Upper lobe of left lung (tissue), 4 donors: ENCODE measurements around the gene R3HDM2.

Experiments
- EP300 ChIP-seq, 4 donors: sonication (generic); formaldehyde crosslinking; IDR thresholded peaks; one replicate each; pipeline ENCODE4 v1.5.1; 2017; ENCODE audit warnings: antibody characterized with exemption in 4 of 4, control low read depth in 2 of 4
- POLR2A ChIP-seq, 4 donors: fragments of 450-650 bp; IDR thresholded peaks; one replicate each; pipeline ENCODE4 v1.5.1; 2016 to 2017; ENCODE audit warnings: antibody characterized with exemption in 4 of 4, mild to moderate bottlenecking in 2 of 4
- POLR2AphosphoS5 ChIP-seq, 2 donors: sonication (generic); formaldehyde crosslinking; IDR thresholded peaks; one replicate each; pipeline ENCODE4 v1.5.1; 2017; ENCODE audit warnings: antibody characterized with exemption in 2 of 2
- TF ChIP-seq, protein P1 (sequence below), 6 experiments: fragments of 450-650 bp in 4 of 6; fragments of 200-600 bp in 2 of 6; sonication (generic) in 2 of 6; IDR thresholded peaks; one replicate each; pipeline ENCODE4 v1.5.1; 2016 to 2019; ENCODE audit warnings: antibody characterized with exemption in 6 of 6

DNA sequence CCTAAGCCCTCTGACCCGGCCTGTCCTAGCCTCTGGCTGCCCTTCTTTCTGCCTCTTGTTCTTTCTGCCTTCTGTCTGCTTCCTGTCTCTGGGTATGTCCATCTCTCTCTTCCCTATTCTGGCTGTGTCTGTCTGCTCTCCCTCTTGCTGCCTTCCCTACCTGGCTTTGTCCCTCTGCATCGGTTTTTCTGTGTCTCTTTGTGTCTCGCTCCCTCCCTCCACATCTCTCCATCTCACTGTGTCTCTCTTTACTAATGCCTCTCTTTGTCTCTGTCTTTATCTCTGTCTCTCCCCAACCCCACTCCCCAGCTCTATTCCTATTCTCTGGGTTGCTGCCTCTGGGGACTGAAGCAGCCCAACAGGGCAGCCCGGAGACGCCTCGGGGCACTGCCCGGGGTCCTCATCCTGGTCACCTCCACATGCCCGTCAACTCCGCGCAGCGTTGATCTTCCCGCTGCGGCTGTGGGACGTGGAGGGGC lies 191.2 kb downstream of the R3HDM2 start:
- TF ChIP-seq POLR2A (IDR thresholded peaks at IDR 0.05) (no peak), POLR2AphosphoS5 (IDR thresholded peaks at IDR 0.05) (no peak), EP300 (IDR thresholded peaks at IDR 0.05) (no peak)
- TF ChIP-seq, protein P1, sequence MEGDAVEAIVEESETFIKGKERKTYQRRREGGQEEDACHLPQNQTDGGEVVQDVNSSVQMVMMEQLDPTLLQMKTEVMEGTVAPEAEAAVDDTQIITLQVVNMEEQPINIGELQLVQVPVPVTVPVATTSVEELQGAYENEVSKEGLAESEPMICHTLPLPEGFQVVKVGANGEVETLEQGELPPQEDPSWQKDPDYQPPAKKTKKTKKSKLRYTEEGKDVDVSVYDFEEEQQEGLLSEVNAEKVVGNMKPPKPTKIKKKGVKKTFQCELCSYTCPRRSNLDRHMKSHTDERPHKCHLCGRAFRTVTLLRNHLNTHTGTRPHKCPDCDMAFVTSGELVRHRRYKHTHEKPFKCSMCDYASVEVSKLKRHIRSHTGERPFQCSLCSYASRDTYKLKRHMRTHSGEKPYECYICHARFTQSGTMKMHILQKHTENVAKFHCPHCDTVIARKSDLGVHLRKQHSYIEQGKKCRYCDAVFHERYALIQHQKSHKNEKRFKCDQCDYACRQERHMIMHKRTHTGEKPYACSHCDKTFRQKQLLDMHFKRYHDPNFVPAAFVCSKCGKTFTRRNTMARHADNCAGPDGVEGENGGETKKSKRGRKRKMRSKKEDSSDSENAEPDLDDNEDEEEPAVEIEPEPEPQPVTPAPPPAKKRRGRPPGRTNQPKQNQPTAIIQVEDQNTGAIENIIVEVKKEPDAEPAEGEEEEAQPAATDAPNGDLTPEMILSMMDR (IDR thresholded peaks at IDR 0.05): no peak
